HFF-Myc (cell line): ENCODE measurements around the gene KIF13A.

Source experiments
- DNase-seq: peaks from one replicate; pipeline ENCODE4 v3.0.0-alpha.2; 2011; ENCODE audit warnings: low read depth; ENCODE audit errors: extremely low read depth
- H3K4me3 ChIP-seq: replicated peaks from 2 replicates; pipeline ENCODE4 v1.5.1; 2011; ENCODE audit warnings: low read depth, mild to moderate bottlenecking, control low read depth, low read length
- TF ChIP-seq, protein P1 (sequence below): IDR thresholded peaks from 2 replicates; pipeline ENCODE4 v1.5.1; 2012; ENCODE audit warnings: mild to moderate bottlenecking, low read depth, low read length, control low read depth; ENCODE audit errors: missing control alignments

KIF13A gene

DNA sequence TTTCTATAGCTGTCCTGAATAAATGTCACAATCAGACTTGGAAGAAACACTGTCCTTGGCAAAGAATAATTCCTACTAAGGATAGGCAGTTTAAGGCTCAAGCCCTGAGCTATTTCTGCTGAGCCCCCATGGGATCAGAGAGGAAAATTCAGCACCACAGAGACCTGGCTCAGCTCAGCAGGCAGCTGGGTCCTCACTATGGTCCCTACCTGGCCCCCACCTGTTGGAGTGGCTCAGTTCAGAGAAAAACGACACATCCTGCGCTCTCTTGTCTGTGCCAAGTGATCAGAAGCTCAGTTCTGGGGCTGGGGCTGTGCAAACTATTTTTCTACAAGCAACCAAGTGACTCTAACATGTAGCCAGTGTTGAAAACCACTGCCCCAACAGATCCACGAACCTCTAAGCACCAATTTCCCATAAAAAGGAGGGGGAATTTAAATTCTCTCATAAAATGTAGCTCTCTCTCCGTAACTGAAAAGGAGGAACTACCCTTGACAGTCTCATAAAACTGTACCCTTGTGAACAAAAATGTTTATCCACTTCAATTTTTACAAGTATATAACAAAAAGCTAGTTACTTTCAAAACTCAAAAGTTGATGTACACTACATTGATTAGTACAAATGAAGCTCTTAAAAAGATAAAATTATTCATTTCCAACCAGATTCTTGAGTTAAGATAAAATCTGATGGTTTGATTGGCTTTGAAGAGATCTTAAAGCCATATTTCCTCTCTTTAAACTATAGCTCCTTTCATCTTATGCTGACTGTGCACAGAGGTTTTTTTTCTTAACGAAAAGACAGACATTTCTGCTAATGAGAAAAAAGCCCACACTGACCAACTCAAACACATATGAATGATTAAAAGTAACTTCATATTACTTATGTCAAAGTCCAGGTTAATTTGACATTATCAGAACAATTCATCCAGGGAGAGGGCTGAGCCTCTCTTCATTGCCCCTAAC, 52.0 kb downstream of the KIF13A start:
- DNase-seq: no peak
- TF ChIP-seq, protein P1, sequence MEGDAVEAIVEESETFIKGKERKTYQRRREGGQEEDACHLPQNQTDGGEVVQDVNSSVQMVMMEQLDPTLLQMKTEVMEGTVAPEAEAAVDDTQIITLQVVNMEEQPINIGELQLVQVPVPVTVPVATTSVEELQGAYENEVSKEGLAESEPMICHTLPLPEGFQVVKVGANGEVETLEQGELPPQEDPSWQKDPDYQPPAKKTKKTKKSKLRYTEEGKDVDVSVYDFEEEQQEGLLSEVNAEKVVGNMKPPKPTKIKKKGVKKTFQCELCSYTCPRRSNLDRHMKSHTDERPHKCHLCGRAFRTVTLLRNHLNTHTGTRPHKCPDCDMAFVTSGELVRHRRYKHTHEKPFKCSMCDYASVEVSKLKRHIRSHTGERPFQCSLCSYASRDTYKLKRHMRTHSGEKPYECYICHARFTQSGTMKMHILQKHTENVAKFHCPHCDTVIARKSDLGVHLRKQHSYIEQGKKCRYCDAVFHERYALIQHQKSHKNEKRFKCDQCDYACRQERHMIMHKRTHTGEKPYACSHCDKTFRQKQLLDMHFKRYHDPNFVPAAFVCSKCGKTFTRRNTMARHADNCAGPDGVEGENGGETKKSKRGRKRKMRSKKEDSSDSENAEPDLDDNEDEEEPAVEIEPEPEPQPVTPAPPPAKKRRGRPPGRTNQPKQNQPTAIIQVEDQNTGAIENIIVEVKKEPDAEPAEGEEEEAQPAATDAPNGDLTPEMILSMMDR: no peak
- no peak overlapping the region for H3K4me3 ChIP-seq

- DNase-seq: no peak
- TF ChIP-seq, protein P1: no peak
- H3K4me3 ChIP-seq: no peak overlapping the region
Measured at GRCh38 chr6:17933716-17934115, 53.7 kb downstream of the KIF13A start.

DNA sequence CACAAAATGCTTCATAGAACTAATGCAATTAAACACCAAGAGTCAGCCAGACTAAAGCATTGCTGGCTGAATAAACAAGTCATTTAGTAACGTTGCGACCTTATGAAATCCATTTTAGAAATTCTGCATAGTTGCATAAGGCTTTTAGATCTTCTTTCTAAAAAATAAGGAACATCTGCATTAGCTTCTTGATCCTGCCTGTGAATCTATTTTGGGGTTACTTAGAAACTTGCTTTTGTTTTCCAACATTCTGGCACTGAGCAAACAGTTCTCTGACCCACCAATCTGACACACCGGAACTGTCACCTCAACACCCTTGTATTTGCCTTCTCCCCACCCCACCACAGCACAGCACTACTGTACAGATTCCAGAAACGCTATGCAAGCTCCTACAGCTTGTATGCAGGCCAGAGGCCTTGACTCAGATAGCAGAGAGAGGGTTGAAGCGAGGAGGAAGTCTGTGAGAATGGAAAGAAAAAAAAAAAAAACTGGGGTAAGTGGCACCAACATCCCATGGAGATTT, 55.0 kb downstream of the KIF13A start:
- DNase-seq: peak; percentile 81
- TF ChIP-seq, protein P1: no peak
- no peak overlapping the region for H3K4me3 ChIP-seq

DNA sequence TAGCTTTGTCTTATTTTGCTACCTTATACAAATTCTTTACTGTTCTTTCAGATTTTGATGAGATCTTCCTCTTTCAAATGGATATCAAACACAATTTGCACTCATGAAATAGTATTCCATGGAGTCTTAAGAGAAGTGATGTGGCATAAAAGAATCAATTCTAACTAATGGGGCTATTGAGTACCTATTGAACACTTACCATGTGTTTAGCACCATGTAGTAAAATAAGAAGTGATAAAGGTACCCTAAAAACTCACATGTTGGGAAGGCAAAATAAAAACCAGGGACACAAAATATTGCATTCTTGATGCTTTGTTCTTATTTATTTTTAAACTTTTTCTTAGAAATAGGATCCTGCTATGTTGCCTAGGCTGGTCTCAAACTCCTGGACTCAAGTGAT, 56.2 kb downstream of the KIF13A start:
- no peak overlapping the region for H3K4me3 ChIP-seq
- TF ChIP-seq, protein P1: no peak
- DNase-seq: no peak

DNA sequence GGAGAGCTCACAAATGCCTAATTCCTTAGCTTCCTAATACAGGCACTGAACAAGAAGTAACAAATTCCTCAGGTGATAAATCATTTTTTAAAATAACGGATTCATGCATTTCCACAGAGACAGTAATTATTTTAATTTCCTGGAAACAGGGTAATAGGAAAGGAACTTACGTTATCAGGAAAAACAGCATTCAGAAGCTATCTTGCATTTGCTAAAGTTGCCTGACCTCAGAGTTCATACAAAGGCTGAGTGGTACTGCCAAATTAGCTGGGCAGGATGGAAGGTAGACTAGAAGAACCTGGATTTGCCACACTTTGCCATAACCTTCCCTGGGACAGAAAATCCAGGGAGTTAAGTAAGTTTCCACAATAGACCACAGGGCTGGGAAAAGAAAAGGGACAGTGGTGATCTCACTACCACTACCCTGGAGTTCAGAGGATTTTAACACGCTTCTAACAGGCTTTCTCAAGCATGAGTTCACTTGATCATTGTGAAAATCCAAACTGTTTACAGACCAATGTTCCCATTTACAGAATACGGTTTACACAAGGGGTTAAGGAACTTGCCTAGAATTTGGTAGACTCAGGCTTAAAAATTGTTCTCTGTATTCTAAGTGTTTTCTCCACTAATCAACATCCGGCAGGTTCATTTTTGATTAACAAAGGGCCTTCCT, 57.0 kb downstream of the KIF13A start:
- H3K4me3 ChIP-seq: no peak overlapping the region
- no peak for DNase-seq
- TF ChIP-seq, protein P1: no peak

DNA sequence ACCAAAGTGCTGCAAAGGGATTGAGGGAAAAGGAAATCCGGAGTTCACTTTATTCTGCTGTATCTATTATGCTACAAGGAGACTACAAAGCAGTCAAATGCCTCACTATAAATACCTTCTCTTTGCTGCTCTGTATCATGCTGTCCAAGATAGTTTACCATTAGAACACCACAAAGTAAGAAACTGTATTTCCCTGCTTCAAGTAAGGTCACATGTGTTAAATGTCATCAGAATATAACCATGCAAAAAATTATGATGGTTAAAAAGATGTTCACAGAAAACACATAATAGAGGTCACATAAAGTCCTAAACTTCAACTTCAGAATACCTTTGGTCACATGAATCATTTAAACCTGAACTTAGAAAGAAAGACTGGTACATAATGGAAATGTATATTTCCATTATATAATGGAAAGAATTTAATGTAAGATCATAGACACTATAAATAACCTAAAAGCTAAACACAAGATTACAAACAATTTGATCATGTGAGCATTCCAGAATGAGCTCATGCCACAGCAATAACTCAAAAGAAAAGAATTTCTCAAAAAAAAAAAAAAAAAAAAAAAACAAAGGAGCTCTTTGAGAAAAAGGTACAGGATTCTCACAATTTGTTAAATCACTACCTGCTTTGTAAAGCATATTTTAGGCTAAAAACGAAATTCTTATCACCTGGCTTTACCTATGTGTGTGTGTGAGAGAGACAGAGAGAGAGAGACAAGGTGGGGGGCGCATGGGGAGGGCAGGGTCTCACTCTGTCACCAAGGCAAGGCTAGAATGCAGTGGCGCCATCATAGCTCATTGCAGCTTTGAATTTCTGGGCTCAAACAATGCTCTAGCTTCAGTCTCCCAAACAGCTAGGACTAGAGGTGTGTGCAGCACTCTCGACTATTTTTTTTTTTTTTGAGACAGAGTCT, 58.7 kb downstream of the KIF13A start:
- TF ChIP-seq, protein P1: no peak
- DNase-seq: no peak
- H3K4me3 ChIP-seq: no peak overlapping the region
